Type B pancreatic cell (in vitro differentiated cells): Measurements from ENCODE around the gene DMD. TPM values are rescaled to one million over a fixed set of nuclear protein-coding genes. Genes with fewer than 3 reads are reported as not detected.

Experiments used
- DNase-seq: peaks from one replicate; pipeline ENCODE4 v3.0.0; 2021; ENCODE audit warnings: mixed read lengths; ENCODE audit not compliant: unreplicated experiment; ENCODE audit errors: extremely low spot score
- H3K27ac Mint-ChIP-seq: 2 replicates; pipeline ENCODE4 v1.8.0; 2021; ENCODE audit warnings: mild to moderate bottlenecking, mixed read lengths
- H3K27me3 Mint-ChIP-seq: 2 replicates; pipeline ENCODE4 v1.8.0; 2021; ENCODE audit warnings: mixed read lengths
- H3K36me3 Mint-ChIP-seq: 2 replicates; pipeline ENCODE4 v1.8.0; 2021; ENCODE audit warnings: mixed read lengths
- H3K4me1 Mint-ChIP-seq: one replicate; pipeline ENCODE4 v1.8.0; 2021; ENCODE audit warnings: mixed read lengths; ENCODE audit not compliant: unreplicated experiment
- H3K4me3 Mint-ChIP-seq: 2 replicates; pipeline ENCODE4 v1.8.0; 2021; ENCODE audit warnings: mild to moderate bottlenecking, mixed read lengths
- H3K9me3 Mint-ChIP-seq: 2 replicates; pipeline ENCODE4 v1.8.0; 2021; ENCODE audit warnings: mixed read lengths
- CTCF ChIP-seq: fragments of 200-600 bp; sonication (generic); conservative IDR thresholded peaks from 2 replicates; pipeline ENCODE4 v1.5.0; 2021; ENCODE audit warnings: antibody characterized with exemption, mild to moderate bottlenecking
- total RNA-seq: library from RNA; stranded (reverse); gene quantifications from 2 replicates; pipeline ENCODE4 v1.2.1, GENCODE V29; 2021; ENCODE audit warnings: low replicate concordance

DMD gene
- total RNA-seq, 1 donor from 2014 or later: 57.1 TPM

- H3K36me3 Mint-ChIP-seq: no peaks in the 10 kb centered on the region
- peaks cover 2% of the 10 kb centered on the region for H3K4me1 Mint-ChIP-seq
- no peaks in the 10 kb centered on the region for H3K27me3 Mint-ChIP-seq
- no peak overlapping the region for H3K27ac Mint-ChIP-seq
- DNase-seq: no peak
- TF ChIP-seq CTCF: no peak
- H3K9me3 Mint-ChIP-seq: peaks cover 2% of the 10 kb centered on the region
- H3K4me3 Mint-ChIP-seq: no peak overlapping the region
Observed at GRCh38 chrX:32289356-32289755, 922.0 kb downstream of the DMD start.

- Mint-ChIP-seq H3K4me1 (no peaks in the 10 kb centered on the region), H3K27me3 (no peaks in the 10 kb centered on the region), H3K27ac (no peak overlapping the region), H3K36me3 (no peaks in the 10 kb centered on the region), H3K4me3 (no peak overlapping the region), H3K9me3 (peaks cover 5% of the 10 kb centered on the region)
- no peak for TF ChIP-seq CTCF
- no peak for DNase-seq
Observed at GRCh38 chrX:32281853-32282252, 929.5 kb downstream of the DMD start.

- H3K36me3 Mint-ChIP-seq: no peaks in the 10 kb centered on the region
- no peak overlapping the region for H3K27ac Mint-ChIP-seq
Observed at GRCh38 chrX:32280921-32281320, 930.4 kb downstream of the DMD start.

GRCh38 chrX:32280489-32280888 lies 930.9 kb downstream of the DMD start:
- TF ChIP-seq CTCF: no peak
- no peaks in the 10 kb centered on the region for H3K27me3 Mint-ChIP-seq
- peaks cover 5% of the 10 kb centered on the region for H3K9me3 Mint-ChIP-seq
- H3K4me3 Mint-ChIP-seq: no peak overlapping the region
- no peak overlapping the region for H3K27ac Mint-ChIP-seq
- H3K36me3 Mint-ChIP-seq: no peaks in the 10 kb centered on the region
- no peak for DNase-seq
- H3K4me1 Mint-ChIP-seq: no peaks in the 10 kb centered on the region

More at GRCh38 chrX:32280921-32281320, 930.4 kb downstream of the DMD start:
- no peaks in the 10 kb centered on the region for H3K4me1 Mint-ChIP-seq
- H3K9me3 Mint-ChIP-seq: peaks cover 5% of the 10 kb centered on the region
- no peak overlapping the region for H3K4me3 Mint-ChIP-seq
- TF ChIP-seq CTCF: no peak
- no peaks in the 10 kb centered on the region for H3K27me3 Mint-ChIP-seq
- no peak for DNase-seq

GRCh38 chrX:32276153-32276552 lies 935.2 kb downstream of the DMD start:
- H3K36me3 Mint-ChIP-seq: no peaks in the 10 kb centered on the region
- no peak for TF ChIP-seq CTCF
- no peaks in the 10 kb centered on the region for H3K9me3 Mint-ChIP-seq
- H3K27me3 Mint-ChIP-seq: no peaks in the 10 kb centered on the region
- H3K27ac Mint-ChIP-seq: no peak overlapping the region
- DNase-seq: no peak
- no peak overlapping the region for H3K4me3 Mint-ChIP-seq
- no peaks in the 10 kb centered on the region for H3K4me1 Mint-ChIP-seq

- peaks cover 4% of the 10 kb centered on the region for H3K9me3 Mint-ChIP-seq
- no peak overlapping the region for H3K4me3 Mint-ChIP-seq
Observed at GRCh38 chrX:32269866-32270265, 941.5 kb downstream of the DMD start.

More at GRCh38 chrX:32269866-32270265, 941.5 kb downstream of the DMD start:
- no peak for TF ChIP-seq CTCF
- no peaks in the 10 kb centered on the region for H3K27me3 Mint-ChIP-seq
- H3K27ac Mint-ChIP-seq: no peak overlapping the region
- DNase-seq: no peak
- no peaks in the 10 kb centered on the region for H3K4me1 Mint-ChIP-seq
- no peaks in the 10 kb centered on the region for H3K36me3 Mint-ChIP-seq
